K562 (cell line): ENCODE measurements around the gene RNF26. TPM values are rescaled to one million over a fixed set of nuclear protein-coding genes. Genes with fewer than 3 reads are reported as not detected.
A peak's percentile ranks its signal among the peaks of the same experiment; 100 is the strongest.

ENCODE experiments used
- ATAC-seq: fragments of 200-7000 bp; cut with Tn5 transposase; 3 replicates; pipeline ENCODE4 v1.9.1; 2020; ENCODE audit warnings: moderate library complexity
- BruUV-seq: library from RNA; stranded (reverse); fragments of 400-500 nt; replicated peaks from 2 replicates; lab custom pipeline; 2021; lab: Mats Ljungman, UMichigan
- CTCF ChIA-PET: fragments of 300-600 bp; formaldehyde crosslinking; extraction: SDS; loops from one replicate; lab custom pipeline; 2021; ENCODE audit warnings: low intra/inter-chr PET ratio; lab: Yijun Ruan, JAX
- POLR2A ChIA-PET: fragments of 300-600, 350-650 bp; sonication (Branson Sonifier 250); formaldehyde crosslinking; extraction: SDS; loops from one replicate; lab custom pipeline; 2021; ENCODE audit warnings: antibody characterized with exemption, inconsistent platforms; lab: Yijun Ruan, JAX
- DNase-seq, 4 experiments: peaks; one replicate each; pipeline versions ENCODE4 v3.0.0 to v3.0.0-alpha.2; 2011 to 2018; ENCODE audit warnings: low spot score in 3 of 4, mixed read lengths in 3 of 4; ENCODE audit errors: extremely low read depth in 1 of 4
- FAIRE-seq: peaks from 2 replicates; lab custom pipeline; 2011; peaks lifted over from hg19 to GRCh38; lab: Jason Lieb, UNC
- H2AFZ ChIP-seq: 2 replicates; pipeline ENCODE4 v1.6.0; 2011; ENCODE audit warnings: low read depth, low read length, control low read depth, inconsistent platforms
- H3K27ac ChIP-seq: fragments of 200-600 bp; 3 replicates; pipeline ENCODE4 v1.8.0; 2011; ENCODE audit warnings: low read depth, mild to moderate bottlenecking, control low read depth, inconsistent platforms, low read length, moderate library complexity, mixed read lengths; ENCODE audit errors: extremely low read depth
- H3K27me3 ChIP-seq, 2 experiments: fragments of 300-600 bp in 1 of 2; 2 replicates in 1 of 2; 3 replicates in 1 of 2; pipeline versions ENCODE4 v1.6.0 to v1.8.0; 2011; ENCODE audit warnings: inconsistent platforms in 2 of 2, low read length in 2 of 2, mild to moderate bottlenecking in 1 of 2, mixed read lengths in 1 of 2, moderate library complexity in 1 of 2; ENCODE audit not compliant: control insufficient read depth in 2 of 2, insufficient read depth in 2 of 2
- H3K36me3 ChIP-seq: fragments of 300-600 bp; 3 replicates; pipeline ENCODE4 v1.8.0; 2011; ENCODE audit warnings: mild to moderate bottlenecking, low read length, inconsistent platforms; ENCODE audit not compliant: control insufficient read depth, insufficient read depth
- H3K4me1 ChIP-seq, 2 experiments: fragments of 200-600 bp in 1 of 2; replicated peaks in 1 of 2; 2 replicates in 1 of 2; 3 replicates in 1 of 2; pipeline versions ENCODE4 v1.5.1 to v1.8.0; 2011; ENCODE audit warnings: inconsistent platforms in 2 of 2, low read length in 2 of 2, mild to moderate bottlenecking in 1 of 2, mixed read lengths in 1 of 2, moderate library complexity in 1 of 2; ENCODE audit not compliant: control insufficient read depth in 2 of 2, insufficient read depth in 2 of 2
- H3K4me2 ChIP-seq: 2 replicates; pipeline ENCODE4 v1.6.1; 2011; ENCODE audit warnings: low read length, control low read depth, inconsistent platforms, mixed read lengths; ENCODE audit not compliant: insufficient read depth
- H3K4me3 ChIP-seq: fragments of 200-600 bp; sonication (generic), shearing (Covaris generic); 2 replicates; pipeline ENCODE4 v1.5.1; 2016; ENCODE audit warnings: control low read depth, inconsistent platforms
- H3K79me2 ChIP-seq: fragments of 200-600 bp; 3 replicates; pipeline ENCODE4 v1.8.0; 2011; ENCODE audit warnings: low read length, inconsistent platforms; ENCODE audit not compliant: control insufficient read depth, insufficient read depth
- H3K9ac ChIP-seq, 2 experiments: 2 replicates each; pipeline versions ENCODE4 v1.6.0 to v1.6.1; 2011; ENCODE audit warnings: low read depth in 2 of 2, low read length in 2 of 2, control low read depth in 1 of 2, inconsistent platforms in 1 of 2, mild to moderate bottlenecking in 1 of 2, mixed read lengths in 1 of 2; ENCODE audit not compliant: insufficient read depth in 1 of 2
- H3K9me1 ChIP-seq: one replicate; pipeline ENCODE4 v1.6.0; 2011; ENCODE audit warnings: inconsistent platforms, mild to moderate bottlenecking, low read length, moderate library complexity; ENCODE audit not compliant: control insufficient read depth, insufficient read depth
- H3K9me3 ChIP-seq: replicated peaks from 2 replicates; pipeline ENCODE4 v1.5.1; 2011; ENCODE audit warnings: low read depth, low read length, inconsistent platforms; ENCODE audit not compliant: control insufficient read depth, insufficient read depth
- H4K20me1 ChIP-seq: replicated peaks from 2 replicates; pipeline ENCODE4 v1.6.1; 2011; ENCODE audit warnings: low read length, inconsistent platforms, mixed read lengths; ENCODE audit not compliant: control insufficient read depth, insufficient read depth
- CBX3 ChIP-seq, 2 experiments: IDR thresholded peaks; 1 replicate in 1 of 2; 2 replicates in 1 of 2; pipeline ENCODE4 v1.6.1; 2012; ENCODE audit warnings: inconsistent platforms in 2 of 2, low read length in 2 of 2, borderline replicate concordance in 1 of 2, control low read depth in 1 of 2
- CBX5 ChIP-seq: IDR thresholded peaks from 2 replicates; pipeline ENCODE4 v1.6.1; 2014; ENCODE audit warnings: low read depth, borderline replicate concordance
- TRIM24 ChIP-seq, 2 experiments: fragments of 450-650 bp; IDR thresholded peaks; 2 replicates each; pipeline ENCODE4 v1.6.1; 2016
- TRIM28 ChIP-seq: fragments of 450-650 bp; IDR thresholded peaks from 2 replicates; pipeline ENCODE4 v1.6.1; 2017
- ZBTB49 ChIP-seq: sonication (generic); formaldehyde crosslinking; IDR thresholded peaks from 2 replicates; pipeline ENCODE4 v1.8.0; 2022; ENCODE audit warnings: missing genetic modification reagents, mild to moderate bottlenecking, borderline replicate concordance
- ZBTB5 ChIP-seq: fragments of 450-650 bp; IDR thresholded peaks from 2 replicates; pipeline ENCODE4 v1.6.1; 2017; ENCODE audit warnings: antibody characterized with exemption
- ZNF280A ChIP-seq: fragments of 450-650 bp; IDR thresholded peaks from 2 replicates; pipeline ENCODE4 v1.6.1; 2018; ENCODE audit warnings: mild to moderate bottlenecking, low read depth; ENCODE audit not compliant: partially characterized antibody
- WGBS: fragments of 100-300 bp; shearing (Covaris generic); methylation state at CpG from one replicate; pipeline ENCODE4 v1.1.6; 2016; ENCODE audit warnings: low coverage, mixed read lengths; ENCODE audit not compliant: insufficient coverage; ENCODE audit errors: missing lambda C conversion rate; 5-methylcytosine and 5-hydroxymethylcytosine counted together
- in situ Hi-C: fragments of 300-500 bp; cut with MboI; formaldehyde crosslinking; loops from 4 replicates; pipeline ENCODE4 v1.15.0; 2018; ENCODE audit warnings: inconsistent platforms, mixed read lengths
- intact Hi-C: fragments of 100-400 bp; cut with micrococcal nuclease; formaldehyde crosslinking; loops from 2 replicates; pipeline ENCODE4 v1.14.2; 2022
- polyA plus RNA-seq, 8 experiments: library from polyadenylated mRNA; depleted of rRNA in 4 of 8; stranded (reverse) in 5 of 8; unstranded in 3 of 8; fragments of >200 nt; fragmentation: Nextera tagmentation in 2 of 8; fragmentation: Illumina TruSeq in 1 of 8; extraction: Ambion mirVana in 2 of 8; extraction: Trizol in 1 of 8; gene quantifications; 2 replicates each; pipeline versions ENCODE4 v1.2.1 to v1.2.3, GENCODE V29; 2011 to 2014; ENCODE audit warnings: inconsistent platforms in 1 of 8, missing spikeins in 1 of 8
- total RNA-seq, 7 experiments: library from RNA; depleted of rRNA in 6 of 7; stranded (reverse); fragments of >200 nt in 6 of 7; fragmentation: Illumina TruSeq in 2 of 7; extraction: Trizol in 2 of 7; gene quantifications; 2 replicates each; pipeline versions ENCODE4 v1.2.1 to v1.2.3, GENCODE V29; 2011 to 2021; ENCODE audit warnings: low replicate concordance in 1 of 7

RNF26 gene
- total and polyA plus RNA-seq, 9 of the 15 experiments (the other 6 are each of a cell fraction or from before 2014, with no cell fraction given): 5.3 to 53.6 (median 12.7) TPM

GRCh38 chr11:119290894-119291497 is 43.3 kb upstream of the RNF26 start:
- peaks cover 7% of the 10 kb centered on the region for H3K9me3 ChIP-seq
- intact Hi-C loops: no loop called here
- ATAC-seq: no peak
- no peaks in the 10 kb centered on the region for H3K9me1 ChIP-seq
- no peak overlapping the region for H3K27ac ChIP-seq
- ChIA-PET POLR2A (no interaction called here), CTCF (no interaction called here)
- FAIRE-seq: no peak
- no peaks in the 10 kb centered on the region for H3K79me2 ChIP-seq
- peaks cover 31% of the 10 kb centered on the region; the same call in 2 of the 3 replicates for H3K36me3 ChIP-seq
- H3K4me3 ChIP-seq: no peak overlapping the region
- H3K4me1 ChIP-seq: no peaks in the 10 kb centered on the region
- no peak overlapping the region for H3K9ac ChIP-seq
- no peak for DNase-seq
- TF ChIP-seq TRIM24 (IDR thresholded peaks at IDR 0.05): peak in 1 of 2 experiments; percentile 75; a peak in 2 of 4 replicates
- peak; percentile 98 for TF ChIP-seq TRIM28
- TF ChIP-seq ZBTB49 (CRISPR knock-in tag): no peak
- peak in 1 of 2 experiments; percentile 96; a peak in 2 of 3 replicates for TF ChIP-seq CBX3 (IDR thresholded peaks at IDR 0.05; ENCODE audit: borderline replicate concordance in 1 of 2, low read length in 2 of 2)
- no peak for TF ChIP-seq ZBTB5
- TF ChIP-seq ZNF280A: peak; percentile 62
- TF ChIP-seq CBX5: peak; percentile 89
- WGBS: 87% methylated on average over 10 of the region's 10 CpGs
- no peaks in the 10 kb centered on the region for H4K20me1 ChIP-seq
- BruUV-seq: no TSS peak
- H3K27me3 ChIP-seq: no peaks in the 10 kb centered on the region
- no peak overlapping the region for H2AFZ ChIP-seq
- in situ Hi-C loops: no loop called here
- no peak overlapping the region for H3K4me2 ChIP-seq
